Regular cardiac myocyte (primary cell): ENCODE results near the gene UBP1. TPM values are rescaled to one million over a fixed set of nuclear protein-coding genes. Genes with fewer than 3 reads are reported as not detected.

Experiments
- total RNA-seq: library from RNA; depleted of rRNA; stranded (reverse); fragments of >200 nt; gene quantifications from 2 replicates; pipeline ENCODE4 v1.2.3, GENCODE V29; 2014

UBP1 gene
- 60.9 and 84.9 TPM in 2 replicates for total RNA-seq

GRCh38 chr3:33440328-33441224 lies at the start of gene UBP1:
Gene UBP1, minus strand, starts transcription at chr3:33440405. Its CDS starts 557 bp downstream, at chr3:33439848.

Other genes with a start within 250 kb of the UBP1 start
- gene SUSD5, start 221.6 kb downstream of the UBP1 start, total RNA-seq, result 11.3 and 20.7 TPM in 2 replicates
- gene FBXL2, start 163.0 kb downstream of the UBP1 start, total RNA-seq, result 10.0 and 21.1 TPM in 2 replicates